Daoy (cell line): ENCODE data around the gene GTSF1L. TPM values are rescaled to one million over a fixed set of nuclear protein-coding genes. Genes with fewer than 3 reads are reported as not detected.
A peak's percentile ranks its signal among the peaks of the same experiment; 100 is the strongest.

Experiments
- DNase-seq: peaks from one replicate; pipeline ENCODE4 v3.0.0-alpha.2; 2015; ENCODE audit warnings: low read depth
- total RNA-seq: library from RNA; depleted of rRNA; stranded (reverse); fragments of >200 nt; shearing (Covaris generic); gene quantifications from 2 replicates; pipeline ENCODE4 v1.2.3, GENCODE V29; 2014

The GTSF1L gene
- total RNA-seq, 1 experiment from 2014 or later = not detected

DNA sequence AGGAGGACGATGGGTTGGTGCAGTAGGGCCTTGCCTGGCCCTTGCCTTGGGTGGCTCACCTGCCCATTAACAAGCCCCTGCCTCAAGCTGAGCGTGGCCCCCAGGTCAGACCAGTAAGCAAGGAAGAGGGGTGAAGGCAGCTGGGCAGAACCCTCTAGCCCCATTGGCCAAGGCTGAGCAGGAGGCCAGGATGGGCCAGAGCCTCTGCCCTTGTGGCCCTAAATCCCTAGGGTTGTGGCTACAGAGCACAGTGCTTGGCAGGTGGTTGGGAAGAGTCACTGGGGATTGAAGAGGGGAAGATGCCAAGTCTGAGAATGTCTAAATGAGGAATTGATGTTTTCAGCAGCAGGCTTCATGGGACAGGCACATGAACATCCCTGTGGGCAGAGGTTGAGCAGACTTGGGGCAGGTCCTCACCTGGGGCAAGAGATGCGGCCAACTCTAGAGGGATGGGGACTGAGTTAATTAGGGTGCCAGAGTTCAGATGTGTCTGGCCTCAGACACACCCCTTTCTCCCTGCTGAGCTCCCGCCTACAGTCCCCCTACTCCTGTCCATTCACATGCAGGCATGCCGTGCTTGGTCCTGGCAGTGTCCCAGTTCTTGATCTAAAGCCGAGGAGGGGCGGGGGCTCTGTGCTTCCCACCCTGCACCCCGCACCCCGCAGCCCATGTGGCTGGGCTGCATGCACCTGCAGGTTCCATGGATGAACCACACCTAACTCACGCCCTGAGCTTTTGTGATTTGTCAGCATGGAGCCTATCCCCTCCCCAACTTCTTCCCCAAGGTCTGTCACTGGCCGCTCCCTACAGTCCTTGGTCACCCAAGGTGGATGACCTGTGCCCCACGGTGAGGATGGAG is 9.8 kb downstream of the GTSF1L start:
- DNase-seq = no peak

DNA sequence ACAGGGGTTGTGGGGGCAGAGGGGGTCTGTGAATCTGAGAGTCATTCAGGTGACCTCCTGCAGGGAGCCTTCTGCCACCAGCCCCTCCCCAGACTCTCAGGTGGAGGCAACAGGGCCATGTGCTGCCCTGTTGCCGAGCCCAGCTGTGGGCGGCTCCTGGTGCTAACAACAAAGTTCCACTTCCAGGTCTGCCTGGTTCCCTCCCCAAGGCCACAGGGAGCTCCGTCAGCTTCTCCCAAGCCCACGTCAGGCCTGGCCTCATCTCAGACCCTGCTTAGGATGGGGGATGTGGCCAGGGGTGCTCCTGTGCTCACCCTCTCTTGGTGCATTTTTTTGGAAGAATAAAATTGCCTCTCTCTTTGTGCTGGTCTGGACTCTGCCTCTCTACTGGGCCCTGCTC is 10.7 kb downstream of the GTSF1L start:
- DNase-seq = no peak

DNA sequence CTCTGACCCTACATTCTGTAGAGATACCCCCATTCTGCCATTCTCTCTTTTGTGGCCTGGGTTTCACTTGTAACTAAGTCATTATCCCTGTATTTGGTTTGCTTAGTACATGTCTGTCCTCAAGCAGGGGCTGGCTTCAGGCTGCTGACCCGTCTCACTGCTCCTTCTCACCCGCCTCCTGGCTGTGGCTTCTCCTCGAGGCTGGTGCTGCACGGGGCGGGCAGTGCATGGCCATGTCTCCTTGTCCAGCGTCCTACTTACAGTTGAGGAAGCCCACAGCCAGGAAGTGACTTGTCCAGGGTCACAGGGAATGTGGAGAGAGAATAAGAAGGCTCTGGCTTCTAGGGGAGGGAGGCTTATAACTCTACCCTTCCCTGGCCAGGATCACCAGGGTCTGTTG is 11.3 kb downstream of the GTSF1L start:
- no peak for DNase-seq

DNA sequence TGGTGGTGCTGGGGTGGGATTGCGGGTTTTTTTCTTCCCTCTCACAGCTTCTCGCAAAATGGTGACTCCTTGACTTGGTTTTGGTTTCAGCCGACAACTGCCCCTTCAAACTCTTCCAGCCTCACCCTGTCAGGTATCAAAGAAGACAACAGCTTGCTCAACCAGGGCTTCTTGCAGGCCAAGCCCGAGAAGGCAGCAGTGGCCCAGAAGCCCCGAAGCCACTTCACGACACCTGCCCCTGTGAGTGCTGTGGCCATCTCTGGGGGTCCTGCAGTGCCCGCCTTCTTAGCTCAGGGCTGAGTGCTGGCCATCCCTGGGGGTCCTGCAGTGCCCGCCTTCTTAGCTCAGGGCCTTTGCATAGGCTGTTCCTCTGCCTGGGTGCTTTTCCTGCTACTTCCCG is 11.8 kb downstream of the GTSF1L start:
- no peak for DNase-seq

DNA sequence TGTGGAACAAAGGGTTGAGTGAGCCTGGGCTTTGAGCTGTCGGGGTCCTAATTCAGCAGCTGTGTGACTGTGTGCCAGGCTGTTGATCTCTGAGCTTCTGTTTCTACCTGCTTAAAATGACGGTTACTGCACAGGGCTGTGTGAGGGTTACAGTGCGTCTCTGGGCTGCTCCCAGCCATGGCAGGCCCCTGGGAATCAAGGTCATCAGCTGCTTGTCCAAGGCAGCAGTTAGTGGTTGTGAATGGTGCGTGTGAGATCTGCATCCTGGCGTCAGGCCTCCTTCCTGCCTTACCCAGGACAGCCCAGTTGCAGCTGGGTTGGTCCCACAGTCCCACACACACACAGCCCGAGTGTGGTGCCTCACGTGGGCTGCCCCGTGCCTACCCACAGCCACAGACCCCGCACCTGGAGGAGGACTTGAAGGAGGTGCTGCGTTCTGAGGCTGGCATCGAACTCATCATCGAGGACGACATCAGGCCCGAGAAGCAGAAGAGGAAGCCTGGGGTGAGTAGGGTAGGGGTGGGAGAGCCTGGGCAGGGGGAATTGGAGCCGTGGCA is 15.6 kb downstream of the GTSF1L start:
- DNase-seq = no peak

DNA sequence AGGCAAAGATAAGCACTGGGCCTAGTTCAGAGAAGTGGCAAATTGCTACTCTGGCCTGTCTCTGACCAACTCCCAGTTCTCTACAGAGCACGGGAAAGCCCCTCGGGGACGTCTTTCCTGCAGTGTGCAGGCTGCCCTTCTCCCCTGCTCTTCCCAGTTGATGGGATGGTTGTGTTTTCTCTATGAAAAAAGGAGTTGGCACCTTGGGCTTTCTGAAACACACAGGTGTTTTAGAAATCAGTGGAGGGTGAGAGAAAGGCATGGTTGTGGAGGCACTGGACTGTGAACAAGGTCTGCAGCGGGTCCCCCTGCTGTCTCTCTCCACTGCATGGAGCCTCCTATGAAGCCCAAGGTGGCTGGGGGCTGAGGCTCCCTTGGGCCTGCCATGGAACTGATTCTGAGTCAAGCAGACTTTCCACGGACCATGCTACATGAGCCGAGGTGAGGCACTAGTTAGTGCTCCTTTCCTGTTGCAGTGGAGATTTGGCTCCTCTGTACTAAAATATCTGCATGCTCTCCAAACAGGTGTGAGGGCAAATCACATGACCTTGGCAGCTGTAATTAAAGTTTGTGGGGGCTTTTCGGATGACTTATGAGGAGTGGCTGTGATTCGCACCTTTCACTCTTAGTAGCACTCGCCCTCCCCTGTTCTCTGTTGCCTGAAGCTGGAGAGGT is 16.3 kb downstream of the GTSF1L start:
- DNase-seq = no peak

DNA sequence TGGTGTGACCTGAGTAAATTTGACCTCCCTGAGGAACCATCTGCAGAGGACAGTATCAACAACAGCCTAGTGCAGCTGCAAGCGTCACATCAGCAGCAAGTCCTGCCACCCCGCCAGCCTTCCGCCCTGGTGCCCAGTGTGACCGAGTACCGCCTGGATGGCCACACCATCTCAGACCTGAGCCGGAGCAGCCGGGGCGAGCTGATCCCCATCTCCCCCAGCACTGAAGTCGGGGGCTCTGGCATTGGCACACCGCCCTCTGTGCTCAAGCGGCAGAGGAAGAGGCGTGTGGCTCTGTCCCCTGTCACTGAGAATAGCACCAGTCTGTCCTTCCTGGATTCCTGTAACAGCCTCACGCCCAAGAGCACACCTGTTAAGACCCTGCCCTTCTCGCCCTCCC is 24.3 kb downstream of the GTSF1L start:
- no peak for DNase-seq

DNA sequence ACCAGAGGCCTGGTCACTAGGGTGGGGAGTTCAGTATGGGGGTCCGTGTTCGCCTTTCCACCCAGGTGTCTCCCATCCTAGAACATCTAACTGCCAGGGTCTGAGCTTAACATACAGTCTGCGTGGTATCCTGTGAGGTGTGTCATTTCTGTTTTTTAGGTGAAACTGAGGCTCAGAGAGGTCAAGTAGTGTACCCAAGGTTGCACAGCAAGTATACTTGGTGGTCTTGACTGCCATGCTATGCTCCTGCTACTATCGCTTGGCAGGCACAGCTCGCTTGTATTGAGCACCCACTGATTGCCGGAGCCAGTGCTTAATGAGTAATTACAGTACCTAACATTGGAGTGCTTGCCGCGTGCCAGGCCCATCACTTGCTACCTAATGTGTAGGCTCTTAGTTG is 26.2 kb downstream of the GTSF1L start:
- no peak for DNase-seq

DNA sequence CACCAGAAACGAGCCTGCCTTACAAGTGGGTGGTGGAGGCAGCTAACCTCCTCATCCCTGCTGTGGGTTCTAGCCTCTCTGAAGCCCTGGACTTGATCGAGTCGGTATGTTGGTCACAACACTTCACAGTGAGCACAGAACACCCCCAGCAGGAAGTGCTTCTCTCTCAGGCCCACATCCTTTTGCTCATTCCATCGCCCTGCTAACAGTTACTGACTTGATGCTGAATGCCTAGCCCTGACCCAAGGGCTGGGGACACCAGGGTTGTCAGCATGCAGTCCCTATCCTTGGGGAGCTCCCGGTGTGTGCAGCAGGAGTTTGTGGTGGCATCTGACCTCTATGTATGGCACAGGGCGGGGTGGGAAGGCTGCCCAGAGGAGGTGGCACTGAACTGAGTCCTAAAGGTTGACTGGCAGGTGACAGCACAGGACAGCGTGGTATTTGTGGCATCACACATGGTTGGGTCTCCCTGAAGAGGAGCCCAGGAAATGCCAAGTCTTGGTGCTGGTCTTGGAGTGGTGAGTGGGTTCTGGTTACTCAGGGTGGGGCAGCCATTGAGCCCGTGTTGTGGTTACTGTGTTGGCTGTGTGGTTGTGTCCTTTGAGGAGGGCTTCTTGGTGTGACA is 26.7 kb downstream of the GTSF1L start:
- no peak for DNase-seq

DNA sequence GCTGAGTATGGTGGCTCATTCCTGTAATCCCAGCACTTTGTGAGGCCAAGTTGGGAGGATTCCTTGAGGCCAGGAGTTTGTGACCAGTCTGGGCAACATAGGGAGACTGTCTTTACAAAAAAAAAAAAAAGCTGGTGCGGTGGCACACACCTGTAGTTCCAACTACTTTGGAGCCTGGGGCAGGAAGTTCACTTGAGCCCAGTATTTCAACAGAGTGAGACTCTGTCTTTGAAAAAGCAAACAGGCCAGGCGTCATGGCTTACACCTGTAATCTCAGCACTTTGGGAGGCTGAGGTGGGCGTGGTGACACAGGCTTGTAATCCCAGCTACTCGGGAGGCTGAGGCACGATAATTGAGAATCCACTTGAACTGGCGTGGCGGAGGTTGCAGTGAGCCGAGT is 31.2 kb downstream of the GTSF1L start:
- no peak for DNase-seq

DNA sequence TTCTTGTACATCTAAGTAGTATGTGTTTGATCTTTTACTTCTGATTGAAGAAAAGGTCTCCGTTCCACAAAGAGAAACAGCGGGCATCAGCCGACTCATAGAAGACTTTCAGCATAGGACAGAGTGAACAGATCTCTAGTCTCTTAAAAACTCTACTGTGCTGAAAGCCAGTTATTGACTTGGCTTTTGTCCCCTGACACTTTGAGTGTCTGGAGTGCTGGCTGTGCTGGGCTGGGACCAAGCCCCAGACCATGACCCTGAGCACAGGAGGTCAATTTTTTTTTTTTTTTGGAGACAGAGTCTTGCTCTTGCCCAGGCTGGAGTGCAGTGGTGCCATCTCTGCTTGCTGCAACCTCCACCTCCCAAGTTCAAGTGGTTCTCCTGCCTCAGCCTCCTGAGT is 32.0 kb downstream of the GTSF1L start:
- DNase-seq = no peak

DNA sequence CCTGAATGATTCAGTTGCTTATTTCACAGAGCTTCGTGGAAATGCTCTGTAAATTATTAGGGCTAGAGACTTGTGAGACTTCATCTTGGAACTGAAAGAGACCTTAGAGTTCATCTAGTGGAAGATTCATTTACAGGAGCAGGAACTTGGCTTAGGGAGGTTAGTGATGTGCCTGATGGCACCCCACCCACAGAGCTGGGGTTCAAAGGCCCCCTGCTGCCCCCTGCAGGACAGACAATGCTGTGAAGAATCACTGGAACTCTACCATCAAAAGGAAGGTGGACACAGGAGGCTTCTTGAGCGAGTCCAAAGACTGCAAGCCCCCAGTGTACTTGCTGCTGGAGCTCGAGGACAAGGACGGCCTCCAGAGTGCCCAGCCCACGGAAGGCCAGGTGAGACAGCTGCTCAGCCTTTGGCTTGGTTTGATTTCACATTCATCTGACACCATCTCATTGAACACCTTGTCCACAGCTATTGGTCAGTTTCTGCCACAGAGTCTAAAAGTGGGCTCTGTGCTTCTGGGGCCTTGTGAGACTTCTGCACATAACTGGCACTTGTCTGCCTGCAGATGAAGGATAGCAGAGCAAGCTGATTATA is 34.8 kb downstream of the GTSF1L start:
- peak; percentile 52 for DNase-seq

DNA sequence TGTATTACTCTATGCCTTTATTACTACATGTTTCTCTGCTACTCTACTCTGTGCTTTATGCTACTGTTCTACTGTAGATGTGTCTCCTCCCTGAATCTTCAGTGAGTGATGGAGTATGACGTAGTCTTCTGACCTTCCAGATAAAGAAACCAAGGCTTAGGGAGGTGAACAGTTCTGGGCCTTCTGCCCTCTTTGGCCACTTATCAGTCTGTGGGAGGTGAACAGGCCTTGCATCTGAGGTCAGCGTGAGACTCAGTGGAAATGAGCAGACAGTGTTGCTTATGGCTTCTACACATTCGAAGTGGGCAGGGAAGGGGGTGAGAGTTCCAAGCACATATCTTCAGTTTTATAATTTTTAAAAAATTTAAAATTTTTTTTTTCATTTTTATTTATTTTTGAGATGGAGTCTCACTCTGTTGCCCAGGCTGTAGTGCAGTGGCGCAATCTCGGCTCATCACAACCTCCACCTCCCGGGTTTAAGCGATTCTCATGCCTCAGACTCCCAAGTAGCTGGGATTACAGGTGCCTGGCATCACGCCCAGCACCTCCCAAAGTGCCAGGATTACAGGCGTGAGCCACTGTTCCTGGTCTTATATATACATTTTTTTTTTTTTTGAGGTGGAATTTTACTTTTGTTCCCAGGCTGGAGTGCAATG is 35.7 kb downstream of the GTSF1L start:
- DNase-seq = no peak

DNA sequence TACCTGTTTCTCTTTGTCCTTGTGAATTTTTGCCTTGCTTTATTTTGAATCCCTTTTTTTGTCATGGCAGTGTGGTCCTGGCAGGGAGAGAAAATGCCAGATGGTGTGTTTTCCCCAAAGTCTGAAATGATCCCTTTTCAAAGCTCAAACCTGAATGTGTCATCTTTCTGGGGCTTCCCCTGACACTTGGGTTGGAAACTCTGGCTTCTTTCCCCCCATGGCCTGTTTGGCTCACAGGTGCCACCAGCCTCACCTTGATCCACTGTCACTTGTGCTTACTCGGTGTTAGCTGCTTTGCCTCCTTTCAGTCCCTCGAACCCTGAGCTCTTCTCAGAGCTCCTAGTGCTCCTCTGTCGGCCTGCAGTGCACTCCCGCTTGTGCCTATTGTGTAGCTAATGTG is 37.6 kb downstream of the GTSF1L start:
- no peak for DNase-seq

DNA sequence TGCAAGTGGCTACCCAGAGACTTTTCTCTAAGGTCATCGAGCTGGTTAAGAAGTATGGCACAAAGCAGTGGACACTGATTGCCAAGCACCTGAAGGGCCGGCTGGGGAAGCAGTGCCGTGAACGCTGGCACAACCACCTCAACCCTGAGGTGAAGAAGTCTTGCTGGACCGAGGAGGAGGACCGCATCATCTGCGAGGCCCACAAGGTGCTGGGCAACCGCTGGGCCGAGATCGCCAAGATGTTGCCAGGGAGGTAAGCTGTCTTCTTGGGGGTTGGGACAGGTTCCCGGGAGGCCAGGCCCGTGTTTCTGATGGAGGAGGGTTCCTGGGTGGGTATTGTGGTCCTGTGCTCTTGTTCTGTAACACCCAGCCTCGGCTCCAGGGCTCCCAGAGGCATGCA is 40.0 kb downstream of the GTSF1L start:
- DNase-seq = no peak

DNA sequence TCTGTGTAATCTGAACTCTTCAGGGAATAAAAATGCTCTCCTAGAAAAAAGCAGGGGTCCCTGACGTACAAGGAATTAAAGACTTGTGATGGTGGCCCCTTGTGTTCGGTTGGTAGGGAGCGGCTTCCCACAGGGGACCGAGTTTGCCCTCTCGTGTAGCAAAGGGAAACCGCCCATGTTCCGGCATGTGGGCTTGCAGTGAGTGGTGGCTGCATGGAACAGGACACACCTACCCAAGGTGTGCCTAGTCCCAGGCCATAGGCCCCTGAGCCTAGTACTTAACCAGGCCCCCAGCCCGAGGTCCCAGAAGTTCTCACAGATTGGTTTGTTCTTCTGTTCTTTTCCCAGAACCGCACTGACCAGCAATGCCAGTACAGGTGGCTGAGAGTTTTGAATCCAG is 44.4 kb downstream of the GTSF1L start:
- no peak for DNase-seq

DNA sequence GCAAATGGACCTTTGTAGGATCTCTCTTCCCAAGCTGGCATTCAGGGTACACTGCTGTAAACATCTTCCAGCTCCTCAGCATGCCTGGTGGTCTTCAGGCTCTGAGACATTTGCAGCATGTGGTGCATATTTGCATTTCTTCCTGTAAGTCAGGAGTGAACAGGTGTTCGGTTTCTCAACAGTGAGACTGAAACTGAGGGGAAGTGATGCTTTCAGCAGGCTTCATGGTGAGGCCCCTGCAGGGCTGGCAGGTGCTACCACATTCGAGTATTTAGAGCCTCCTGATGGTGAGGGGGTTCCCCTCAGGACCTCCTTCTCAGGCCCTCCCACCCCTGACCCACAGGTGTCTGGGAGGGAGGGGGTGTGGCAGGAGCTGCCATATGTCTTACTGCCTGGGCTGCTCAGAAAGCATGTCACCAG is 44.8 kb downstream of the GTSF1L start:
- no peak for DNase-seq

DNA sequence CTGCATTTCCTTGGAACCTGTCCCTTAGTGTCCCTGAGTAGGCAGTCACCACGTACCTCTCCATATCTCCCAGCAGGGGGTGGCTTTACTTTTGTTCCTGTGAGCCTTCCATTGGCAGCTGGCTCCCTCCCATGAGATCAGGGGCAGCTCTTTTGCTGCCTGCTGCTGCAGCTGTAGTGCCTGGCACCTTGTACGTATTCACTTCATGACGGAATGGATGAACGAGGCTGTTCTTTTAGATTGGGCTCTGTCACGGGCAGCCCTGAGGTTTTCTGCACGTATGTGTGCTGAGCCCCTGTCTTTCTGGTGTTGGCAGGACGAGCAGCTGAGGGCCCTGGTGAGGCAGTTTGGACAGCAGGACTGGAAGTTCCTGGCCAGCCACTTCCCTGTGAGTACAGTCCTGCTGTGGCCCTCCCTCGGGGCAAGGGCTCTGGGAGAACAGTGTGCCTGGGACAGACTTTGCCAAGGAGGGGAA is 45.3 kb downstream of the GTSF1L start:
- DNase-seq = no peak

DNA sequence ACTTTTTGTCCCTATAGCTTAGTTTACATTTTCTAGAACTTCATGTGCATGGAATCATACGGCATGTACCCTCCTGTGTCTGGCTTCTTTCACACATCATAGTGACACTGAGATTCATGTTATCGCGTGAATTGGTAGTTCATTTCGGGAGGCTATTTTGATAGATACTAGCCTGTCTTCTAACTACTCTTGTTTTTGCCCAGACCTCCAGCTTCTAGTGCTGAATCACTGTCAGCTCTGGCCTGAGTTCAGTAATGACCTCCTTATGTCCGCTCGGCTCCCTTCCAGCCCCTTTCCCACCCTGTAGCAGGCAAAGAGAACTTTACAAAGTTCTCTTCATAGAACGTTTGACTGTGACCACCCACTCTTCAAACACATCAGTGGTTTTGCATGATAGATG is 45.8 kb downstream of the GTSF1L start:
- DNase-seq = no peak

DNA sequence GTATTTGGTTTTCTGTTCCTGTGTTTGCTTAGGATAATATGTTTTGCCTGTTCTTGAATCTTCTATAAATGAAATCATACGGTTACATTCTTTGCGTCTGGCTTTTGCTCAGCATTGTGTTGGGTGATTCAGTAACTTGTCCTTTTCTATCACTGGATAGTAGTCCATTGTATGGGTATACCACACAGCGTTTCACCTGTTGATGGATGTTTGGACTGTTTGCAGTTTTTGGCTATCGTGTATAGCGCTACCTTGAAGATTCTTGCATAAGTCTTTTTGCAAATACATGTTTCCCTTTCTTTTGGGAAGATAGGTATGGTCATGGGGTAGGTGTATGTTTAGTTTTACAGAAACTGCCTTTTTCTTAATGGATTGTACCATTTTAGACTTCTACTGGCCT is 50.4 kb downstream of the GTSF1L start:
- no peak for DNase-seq
